ENCODE data around the gene P3R3URF. TPM values are rescaled to one million over a fixed set of nuclear protein-coding genes. Genes with fewer than 3 reads are reported as not detected.
"Not testable (repeated sequence)": the region's sequence is repeated elsewhere in the genome, so short reads cannot be mapped to it uniquely, and the experiment has no call there.

P3R3URF gene
- not detected for total RNA-seq

DNA sequence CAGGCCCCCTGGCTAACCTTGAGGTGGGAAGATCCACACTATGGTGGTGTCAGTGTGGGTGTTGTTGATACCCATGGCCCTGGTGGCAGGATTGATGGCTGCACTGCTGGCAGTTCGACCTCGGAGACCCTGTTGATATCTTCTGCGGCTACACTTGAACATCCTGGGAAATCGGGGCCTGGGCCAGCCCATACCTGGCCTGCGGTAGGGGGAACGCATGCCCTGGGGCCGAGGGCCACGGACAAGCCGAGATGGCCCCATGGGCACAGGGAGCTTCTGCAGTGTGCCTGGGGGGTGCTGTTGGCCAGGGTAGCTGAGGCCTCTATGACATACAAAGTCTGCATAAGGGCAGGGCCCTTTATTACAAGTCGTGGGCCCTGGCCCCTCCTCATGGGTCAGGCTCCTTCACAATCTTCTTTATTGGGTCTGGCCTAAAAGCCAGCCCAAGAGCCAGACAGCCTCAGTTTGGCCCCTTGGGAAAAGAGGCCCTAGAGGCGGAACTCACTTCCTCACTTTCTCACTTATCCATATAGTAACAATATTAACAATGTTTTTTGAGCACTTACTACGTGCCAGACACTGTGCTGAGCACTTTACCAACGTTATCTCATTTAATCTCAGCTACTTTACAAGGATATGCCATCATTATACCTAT is at the start of gene P3R3URF:
P3R3URF (minus strand) TSS at position 278 of the 655 bp plus-strand sequence; CDS start at position 261, 17 bp downstream.
- no peak for DNase-seq

DNA sequence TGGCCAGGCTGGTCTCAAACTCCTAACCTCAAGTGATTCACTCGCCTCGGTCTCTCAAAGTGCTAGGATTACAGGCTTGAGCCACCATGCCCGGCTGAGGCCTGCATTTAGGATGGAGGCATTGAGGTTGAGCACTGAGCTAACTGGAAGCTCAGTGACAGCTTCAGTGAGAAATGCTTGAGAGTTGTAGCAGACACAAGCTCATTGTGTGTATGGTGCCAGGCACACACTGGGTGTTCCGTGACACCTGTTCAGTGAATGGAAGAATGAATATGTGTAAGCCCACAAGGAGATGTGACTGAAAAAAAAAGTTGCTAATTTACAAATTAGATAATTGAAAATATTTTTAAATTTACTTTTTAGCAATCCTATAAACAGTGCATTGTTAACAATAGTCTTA is 48.7 kb upstream of the P3R3URF start:
- no peak for DNase-seq

DNA sequence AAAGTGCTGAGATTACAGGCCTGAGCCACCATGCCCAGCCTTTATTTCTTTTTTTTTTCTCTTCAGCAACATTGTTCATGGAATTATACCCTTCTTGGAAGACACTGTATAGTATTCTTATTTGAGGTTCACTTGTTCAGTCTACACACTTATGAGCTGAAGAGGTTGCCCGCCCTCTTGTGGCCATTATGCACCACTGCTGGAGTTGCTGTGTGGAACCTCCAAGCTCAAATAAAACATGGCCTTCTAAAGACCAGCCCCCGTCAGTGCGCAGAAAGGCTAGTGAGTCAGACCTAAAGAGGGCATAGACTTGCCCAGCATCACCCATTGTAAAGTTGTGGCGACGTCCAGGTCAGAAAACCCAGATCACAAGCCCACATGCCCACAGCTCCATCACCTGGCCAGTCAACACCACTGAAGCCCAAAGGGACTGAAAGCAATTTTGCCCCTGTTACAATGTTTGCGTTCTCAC is 47.2 kb upstream of the P3R3URF start:
- peak; percentile 90 for DNase-seq

DNA sequence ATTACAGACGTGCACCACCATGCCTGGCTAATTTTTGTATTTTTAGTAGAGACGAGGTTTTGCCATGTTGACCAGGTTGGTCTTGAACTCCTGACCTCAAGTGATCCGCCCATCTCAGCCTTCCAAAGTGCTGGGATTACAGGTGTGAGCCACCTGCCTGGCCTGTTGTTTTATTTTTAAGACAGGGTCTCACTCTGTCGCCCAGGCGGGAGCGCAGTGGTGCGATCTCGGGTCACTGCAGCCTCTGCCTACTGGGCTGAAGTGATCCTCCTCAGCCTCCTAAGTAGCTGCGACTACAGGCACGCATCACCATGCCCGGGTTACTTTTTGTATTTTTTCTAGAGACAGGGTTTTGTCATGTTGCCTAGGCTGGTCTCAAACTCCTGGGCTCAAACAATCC is 46.8 kb upstream of the P3R3URF start:
- not testable (repeated sequence) for DNase-seq

DNA sequence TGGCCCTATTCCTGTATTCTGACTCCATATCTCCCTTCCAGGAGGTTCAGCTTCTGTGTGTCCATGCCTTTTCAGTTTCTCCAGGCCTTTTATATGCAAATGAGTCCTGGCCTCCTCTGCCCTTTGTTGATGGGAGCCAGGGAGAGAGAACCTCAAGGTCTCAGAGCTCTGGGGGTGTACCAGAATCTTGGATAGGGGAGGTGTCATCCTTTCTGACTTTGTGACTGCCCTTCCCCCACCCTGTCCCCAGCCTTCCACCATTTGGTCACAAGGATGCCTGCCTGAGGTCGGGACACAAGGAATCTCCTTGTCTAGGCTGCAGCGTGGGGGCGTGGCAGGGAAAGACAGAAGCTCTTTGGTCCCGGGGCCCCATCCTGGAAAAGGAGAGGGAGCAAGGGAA is 45.5 kb upstream of the P3R3URF start:
- DNase-seq: peak; percentile 30

DNA sequence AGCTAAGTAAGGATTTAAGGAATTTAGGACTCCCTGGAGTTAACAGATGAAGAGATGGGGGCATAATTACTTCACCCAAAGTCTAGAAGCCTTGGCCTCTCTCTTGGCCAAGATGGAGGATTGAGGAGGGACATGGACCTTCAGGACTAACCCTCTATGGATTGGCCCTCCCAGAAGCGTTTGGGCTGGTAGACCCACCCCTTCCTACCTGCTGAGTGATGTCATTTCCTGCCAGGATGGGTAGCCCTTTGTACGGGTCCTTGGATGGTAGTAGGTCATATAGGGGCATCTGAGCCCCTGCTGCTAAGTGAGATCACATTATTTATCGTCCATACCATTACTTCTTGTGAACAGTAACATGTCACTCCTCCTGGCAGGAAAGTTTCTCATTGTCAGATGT is 44.5 kb upstream of the P3R3URF start:
- DNase-seq: no peak

DNA sequence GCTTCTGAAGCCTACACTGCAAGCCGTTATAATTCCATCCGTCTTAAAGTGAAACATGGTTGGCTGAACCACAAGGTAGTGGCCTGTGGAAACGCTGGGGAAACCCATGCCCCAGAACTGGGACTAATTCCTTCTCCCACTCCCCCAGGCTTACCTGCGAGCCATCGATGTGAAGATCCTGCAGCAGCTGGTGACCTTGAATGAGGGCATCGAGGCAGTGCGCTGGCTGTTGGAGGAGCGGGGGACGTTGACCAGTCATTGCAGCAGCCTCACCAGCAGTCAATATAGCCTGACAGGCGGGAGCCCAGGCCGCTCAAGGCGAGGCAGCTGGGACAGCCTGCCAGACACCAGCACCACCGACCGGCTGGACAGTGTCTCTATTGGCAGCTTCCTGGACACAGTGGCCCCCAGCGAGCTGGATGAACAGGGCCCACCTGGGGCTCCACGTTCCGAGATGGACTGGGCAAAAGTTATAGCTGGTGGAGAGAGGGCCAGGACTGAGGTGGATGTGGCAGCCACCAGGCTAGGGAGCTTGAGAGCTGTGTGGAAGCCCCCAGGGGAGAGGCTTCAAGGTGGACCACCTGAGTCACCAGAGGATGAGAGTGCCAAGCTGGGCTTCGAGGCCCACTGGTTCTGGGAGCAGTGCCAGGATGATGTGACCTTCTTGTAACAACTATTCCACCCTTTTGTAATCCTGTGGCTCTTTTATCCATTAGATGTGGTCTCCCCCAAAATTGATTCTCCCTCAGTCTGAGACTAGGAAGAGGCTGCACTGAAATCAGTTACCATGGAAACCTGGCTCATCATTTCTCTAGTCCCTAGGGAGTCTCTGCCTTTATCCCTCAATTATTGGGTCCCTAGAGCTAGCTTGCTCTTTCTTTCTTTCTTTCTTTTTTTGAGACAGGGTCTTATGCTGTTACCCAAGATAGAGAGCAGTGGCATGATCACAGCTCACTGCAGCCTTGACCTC is 43.5 kb upstream of the P3R3URF start:
- DNase-seq: no peak

DNA sequence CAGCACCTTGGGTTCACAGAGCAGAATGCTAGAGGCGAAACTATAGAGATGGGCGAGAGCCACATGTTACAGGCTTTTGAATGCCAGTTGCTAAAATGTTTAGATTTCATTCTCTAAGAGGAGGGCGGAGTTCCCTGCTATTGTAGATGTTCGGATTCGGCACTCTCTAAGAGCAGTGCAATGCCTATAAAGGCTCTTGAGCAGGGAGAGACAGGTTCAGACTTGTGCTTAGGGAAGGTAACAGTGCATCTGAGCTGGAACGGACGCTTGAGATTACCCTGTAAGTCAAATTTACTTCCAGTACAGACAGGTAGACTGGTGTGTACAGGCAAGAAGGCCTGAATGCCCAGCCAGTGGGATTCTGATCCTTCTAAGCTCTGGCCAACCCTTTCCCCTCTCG is 42.2 kb upstream of the P3R3URF start:
- DNase-seq: peak; percentile 61

DNA sequence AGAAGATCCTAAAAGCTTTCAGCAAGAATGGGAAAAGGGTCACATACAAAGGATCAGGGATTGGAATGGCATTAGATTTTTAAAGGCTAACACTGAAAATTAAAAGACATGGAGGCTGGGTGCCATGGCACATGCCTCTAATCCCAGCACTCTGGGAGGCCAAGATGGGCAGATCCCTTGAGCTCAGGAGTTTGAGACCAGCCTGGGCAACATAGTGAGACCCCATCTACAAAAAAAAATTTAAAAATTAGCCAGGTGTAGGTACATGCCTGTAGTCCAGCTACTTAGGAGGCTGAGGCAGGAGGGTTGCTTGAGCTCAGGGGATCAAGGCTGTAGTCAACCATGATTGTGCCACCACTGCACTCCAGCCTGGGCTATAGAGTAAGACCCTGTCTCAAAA is 39.2 kb upstream of the P3R3URF start:
- DNase-seq: no peak

DNA sequence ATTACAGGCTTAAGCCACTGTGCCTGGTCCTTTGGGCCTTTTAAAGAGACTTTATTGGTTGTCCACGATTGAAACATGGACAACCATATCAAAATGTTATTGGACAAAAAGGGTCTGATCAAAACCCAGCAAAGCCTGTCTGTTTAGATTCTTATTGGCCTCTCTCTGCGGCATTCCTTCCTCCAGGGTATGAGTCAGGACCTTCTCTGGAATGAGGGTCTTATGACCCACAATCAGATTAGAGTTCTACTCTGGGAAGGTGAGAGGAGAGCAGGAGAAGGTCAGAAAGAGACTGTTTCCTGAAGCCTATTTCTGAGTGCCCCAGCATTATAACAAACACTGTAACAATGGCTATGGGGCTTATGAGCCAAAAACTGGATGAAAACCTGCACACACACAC is 34.8 kb upstream of the P3R3URF start:
- no peak for DNase-seq

DNA sequence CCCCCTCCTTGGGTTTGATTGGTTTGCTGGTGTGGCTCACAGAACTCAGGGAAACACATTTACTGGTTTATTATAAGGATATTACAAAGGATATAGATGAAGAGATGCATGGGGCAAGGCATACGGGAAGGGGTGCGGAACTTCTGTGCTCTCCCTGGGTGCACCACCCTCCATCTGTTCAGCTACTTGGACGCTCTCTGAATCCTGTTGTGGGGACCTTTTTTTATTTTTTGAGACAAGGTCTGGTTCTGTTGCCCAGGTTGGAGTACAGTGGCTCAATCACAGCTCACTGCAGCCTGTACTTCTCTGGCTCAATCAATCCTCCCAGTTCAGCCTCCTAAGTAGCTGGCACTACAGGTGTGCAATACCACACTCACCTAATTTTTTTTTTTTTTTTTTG is 34.3 kb upstream of the P3R3URF start:
- DNase-seq: no peak

DNA sequence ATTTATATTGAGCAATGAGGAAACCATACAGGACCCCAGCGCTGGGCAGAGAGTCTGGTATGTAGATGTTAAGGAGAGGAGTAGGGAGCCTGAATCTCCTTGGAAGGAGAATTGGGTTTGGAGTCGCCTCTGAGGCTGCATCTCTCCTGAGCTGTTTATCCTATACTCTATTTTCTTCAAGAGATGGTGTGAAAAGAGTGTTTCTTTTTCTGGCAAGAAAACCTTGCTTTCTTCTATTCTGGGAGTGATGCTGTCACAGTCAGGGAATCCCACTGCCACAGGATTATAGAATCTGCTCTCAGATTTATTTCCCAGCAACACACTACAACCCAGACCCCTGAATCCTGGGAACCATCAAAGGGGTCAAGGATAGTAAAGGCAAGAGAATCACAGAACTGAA is 30.1 kb upstream of the P3R3URF start:
- DNase-seq: no peak

DNA sequence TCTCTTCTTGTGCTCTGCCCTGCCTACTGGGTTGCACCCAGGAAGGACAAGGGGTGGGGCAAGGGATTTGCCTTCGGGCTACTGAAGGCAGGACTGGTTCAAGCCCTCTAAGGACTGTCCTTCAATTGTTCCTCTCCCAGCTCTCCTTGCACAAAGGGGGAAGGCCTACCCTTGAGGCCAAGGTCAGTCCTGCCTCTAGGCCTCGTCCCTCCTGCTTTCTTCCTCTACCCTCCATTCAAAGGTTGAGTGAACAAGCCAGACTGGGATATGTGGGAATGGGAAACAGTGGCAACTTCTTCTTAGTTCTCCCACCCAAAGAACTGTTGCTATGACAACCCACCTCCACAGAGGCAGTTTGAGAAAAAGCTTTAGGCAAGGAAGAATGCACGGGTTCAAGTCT is 29.5 kb upstream of the P3R3URF start:
- DNase-seq: no peak

DNA sequence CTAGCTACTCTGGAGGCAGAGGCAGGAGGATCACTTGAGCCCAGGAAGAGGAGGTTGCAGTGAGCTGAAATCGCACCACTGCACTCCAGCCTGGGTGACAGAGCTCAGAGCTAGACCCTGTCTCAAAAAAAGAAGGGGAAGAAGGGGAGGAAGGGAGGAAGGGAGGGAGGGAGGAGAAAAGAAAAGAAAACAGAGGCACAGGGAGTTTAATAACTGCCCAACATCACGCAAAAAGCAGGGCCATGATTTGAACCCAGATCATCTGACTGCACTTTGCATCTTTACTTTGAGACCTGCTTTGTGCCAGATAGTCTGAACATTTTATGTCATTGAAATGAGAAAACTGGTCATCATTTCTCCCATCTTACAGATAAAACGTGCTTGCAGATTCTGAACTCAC is 28.9 kb upstream of the P3R3URF start:
- no peak for DNase-seq

DNA sequence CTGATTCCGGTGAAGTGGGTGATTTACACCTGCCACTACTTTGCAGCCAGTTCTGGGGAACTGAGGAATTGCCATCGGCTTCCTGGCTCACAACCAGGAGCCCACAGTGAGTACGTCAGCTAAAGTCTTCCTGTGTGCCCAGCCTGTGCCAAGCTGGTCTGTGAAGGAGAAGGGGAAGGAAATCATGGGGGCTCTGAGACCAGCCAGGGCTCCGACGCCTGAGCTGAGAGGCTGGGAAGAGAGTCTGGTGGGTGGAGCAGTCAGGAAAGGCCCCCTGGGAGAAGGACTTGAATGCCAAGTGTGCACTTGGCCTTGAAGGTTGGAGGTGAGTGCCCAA is 28.1 kb upstream of the P3R3URF start:
- no peak for DNase-seq

DNA sequence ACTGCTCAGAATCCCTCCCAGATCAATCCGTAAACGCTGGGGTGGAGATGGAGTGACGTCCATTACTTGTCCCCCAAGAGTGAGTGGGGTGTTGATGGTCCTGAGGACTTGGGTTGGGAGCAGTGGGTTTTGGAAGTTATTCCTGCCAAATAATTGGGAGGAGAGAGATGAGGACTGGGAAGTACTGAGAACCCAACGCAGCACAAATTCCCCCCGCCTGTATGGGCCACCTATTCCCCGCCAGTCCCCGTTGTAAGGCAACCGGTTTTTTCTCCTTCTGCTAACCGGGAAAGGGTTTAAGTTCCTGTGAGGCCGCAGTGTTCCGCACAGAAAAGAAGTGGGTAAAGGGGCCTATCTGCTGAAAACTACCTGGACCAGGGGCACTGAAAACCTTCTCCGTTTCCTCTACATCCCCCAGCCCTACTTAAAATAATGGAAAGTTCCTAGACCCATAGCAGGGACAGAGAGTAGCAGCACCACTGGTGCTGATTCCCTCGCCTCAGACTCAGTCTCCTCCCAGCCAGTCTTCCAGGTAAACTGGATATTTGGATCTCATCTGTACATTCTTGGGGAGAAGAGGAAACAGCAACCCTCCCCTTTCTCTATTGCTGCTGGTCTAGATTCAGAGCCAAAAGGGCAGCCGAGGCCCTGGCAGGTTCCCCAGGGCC is 27.6 kb upstream of the P3R3URF start:
- no peak for DNase-seq

DNA sequence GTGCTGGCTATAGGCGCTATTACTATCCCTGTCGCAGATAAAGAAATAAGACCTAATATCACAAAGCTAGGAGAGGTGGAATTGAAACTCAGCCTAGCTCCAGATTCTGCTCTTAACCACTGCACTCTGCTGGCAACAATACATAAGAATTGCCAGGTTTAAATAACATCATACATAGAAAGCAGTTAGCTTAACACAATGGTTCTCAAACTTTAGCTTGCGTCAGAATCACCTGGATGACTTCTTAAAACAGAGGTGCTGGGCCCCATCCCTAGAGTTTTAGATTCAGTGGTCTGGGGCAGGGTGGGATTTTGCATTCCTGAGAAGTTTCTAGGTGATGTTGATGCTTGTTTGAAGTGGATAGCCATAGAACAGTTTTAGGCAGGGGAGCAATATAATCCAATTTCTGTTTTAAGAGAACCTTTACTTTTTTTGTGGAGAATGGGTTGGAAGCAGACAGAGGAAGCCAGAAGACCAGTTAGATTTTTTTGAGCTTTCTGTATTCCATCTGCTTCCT is 23.0 kb upstream of the P3R3URF start:
- DNase-seq: no peak

DNA sequence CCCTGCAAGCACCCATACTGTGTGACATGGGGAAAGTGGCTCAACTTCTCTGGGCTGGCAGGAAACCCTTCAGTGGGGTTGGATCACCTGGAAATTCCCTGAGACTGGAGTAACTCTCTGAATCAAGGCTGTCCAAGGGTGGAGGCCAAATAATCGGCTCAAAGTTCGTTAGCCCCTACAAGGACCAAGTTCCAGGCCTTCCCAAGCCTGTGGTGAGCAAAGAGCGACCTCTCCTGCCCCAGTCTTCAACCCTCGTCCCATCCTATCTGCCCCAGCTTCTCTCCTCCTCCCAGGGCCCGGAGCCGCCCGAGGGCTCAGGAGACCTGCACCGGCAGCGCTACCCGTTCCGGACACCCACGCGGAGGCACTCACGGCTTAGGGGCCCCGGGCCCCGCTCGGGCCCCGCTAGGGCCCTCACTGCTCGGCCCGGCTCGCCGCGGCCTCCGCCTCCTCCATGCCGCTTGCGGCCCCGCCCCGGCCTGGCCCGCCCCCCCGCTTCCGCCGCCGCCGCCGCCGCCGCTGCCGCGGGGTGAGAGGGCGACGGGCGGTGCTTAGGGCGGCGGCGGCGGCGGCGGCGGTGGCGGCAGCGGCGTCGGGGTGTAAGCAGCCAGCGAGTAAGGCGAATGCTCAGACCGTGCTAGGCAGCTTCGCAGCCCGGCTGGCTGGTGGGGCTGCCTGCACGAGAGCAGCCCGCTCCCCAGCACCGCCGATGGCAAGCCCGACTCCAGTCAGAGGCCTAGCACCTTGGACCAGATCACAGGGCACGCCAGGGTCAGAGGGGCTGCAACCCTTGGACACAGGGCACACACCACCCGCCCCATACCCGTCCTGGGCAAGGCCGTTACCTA is 21.9 kb upstream of the P3R3URF start, which contains the start of gene POMGNT1:
POMGNT1 (minus strand) TSS at position 471 of the 848 bp plus-strand sequence. CDS start 613 bp downstream, outside the sequence.
- DNase-seq: peak; percentile 81

DNA sequence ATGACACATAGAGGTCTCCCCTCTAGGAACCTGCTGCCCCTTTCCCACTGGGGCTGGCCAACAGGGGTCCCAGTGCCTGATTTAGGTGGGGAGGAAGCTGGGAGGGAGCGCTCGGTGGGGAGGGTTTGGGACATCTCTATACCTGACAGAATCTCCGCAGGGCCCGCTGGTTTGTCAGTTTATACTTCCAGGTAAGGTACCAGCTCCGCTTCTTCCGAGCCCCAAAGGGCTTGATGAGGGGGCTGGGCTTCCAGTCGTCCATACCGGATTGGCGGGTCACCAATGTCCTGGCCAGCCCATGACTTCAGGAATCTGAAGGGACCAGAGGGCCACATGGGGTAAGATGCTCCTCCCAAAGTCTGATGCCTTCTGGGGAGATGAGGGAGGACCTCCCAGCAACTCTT is 21.3 kb upstream of the P3R3URF start:
- DNase-seq: no peak

DNA sequence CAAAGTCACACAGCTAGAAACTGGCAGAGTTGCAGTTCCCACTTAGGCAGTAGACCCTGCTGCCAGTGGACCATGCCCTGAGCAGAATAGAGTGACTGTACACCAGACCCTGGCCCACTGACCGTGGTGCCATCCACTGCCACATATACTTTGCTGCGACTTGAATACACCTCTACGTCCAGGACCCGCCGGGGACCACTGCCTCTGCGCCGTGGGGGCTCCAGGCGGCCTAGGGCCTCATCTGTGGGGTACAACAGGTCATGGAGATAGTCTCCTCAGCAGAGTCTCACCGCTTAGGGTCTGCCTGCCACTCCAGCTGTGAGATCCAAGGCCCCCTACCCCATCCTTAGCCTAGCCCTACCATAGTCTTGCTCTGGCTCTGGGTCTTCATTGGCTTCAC is 20.3 kb upstream of the P3R3URF start:
- no peak for DNase-seq

DNA sequence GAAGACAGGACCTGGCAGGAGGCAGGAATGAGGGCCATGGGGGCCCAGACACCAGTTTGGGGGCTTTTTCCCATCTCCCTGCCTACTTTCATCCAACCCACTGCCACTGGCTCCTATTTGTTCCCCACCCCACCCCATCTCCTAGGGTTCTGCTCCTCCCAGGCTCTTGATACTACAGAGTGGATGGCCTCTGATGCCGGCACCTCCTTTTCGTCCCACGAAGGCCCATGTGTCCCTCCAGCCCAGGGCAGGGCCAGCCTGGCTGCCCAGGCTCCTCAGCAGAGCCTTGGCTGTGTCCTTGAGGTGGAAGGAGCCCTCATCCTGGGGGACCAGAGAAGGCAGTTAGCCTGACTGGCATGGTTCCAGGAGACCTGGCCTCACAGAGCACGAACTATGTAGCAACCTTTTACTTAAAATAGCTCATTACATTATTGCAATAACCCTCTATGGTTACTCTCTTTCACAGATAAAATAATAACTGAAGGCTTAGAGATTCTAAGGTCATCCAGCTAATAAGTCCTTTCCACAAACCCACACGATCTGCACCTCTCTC is 18.4 kb upstream of the P3R3URF start:
- no peak for DNase-seq

All from tongue (tissue), 2 donors.